22Rv1 (cell line): ENCODE results near the gene ARG2.
A peak's percentile ranks its signal among the peaks of the same experiment; 100 is the strongest.

ENCODE experiments used
- H3K27ac ChIP-seq: fragments of 450-650 bp; 2 replicates; pipeline ENCODE4 v1.5.1; 2017
- CTCF ChIP-seq: fragments of 450-650 bp; IDR thresholded peaks from 2 replicates; pipeline ENCODE4 v1.5.1; 2017; ENCODE audit warnings: mild to moderate bottlenecking
- ZFX ChIP-seq: fragments of 450-650 bp; IDR thresholded peaks from 2 replicates; pipeline ENCODE4 v1.6.1; 2017; ENCODE audit warnings: antibody characterized with exemption, borderline replicate concordance

ARG2 gene

GRCh38 chr14:67586369-67586768, 33.4 kb upstream of the ARG2 start:
- no peak overlapping the region for H3K27ac ChIP-seq
- TF ChIP-seq CTCF (no peak), ZFX (no peak)

GRCh38 chr14:67589204-67589770, 30.4 kb upstream of the ARG2 start:
- H3K27ac ChIP-seq, result peak overlapping the region; percentile 1; the same call in 1 of the 2 replicates
- TF ChIP-seq ZFX (no peak), CTCF (no peak)

- H3K27ac ChIP-seq, result peak overlapping the region; percentile 20; the same call in 1 of the 2 replicates
Observed at GRCh38 chr14:67593650-67594049, 26.1 kb upstream of the ARG2 start.

GRCh38 chr14:67595392-67595791, 24.3 kb upstream of the ARG2 start:
- H3K27ac ChIP-seq, result no peak overlapping the region
- TF ChIP-seq CTCF (no peak), ZFX (no peak)

- H3K27ac ChIP-seq, result peak within 1 kb of the TSS; percentile 74
- TF ChIP-seq ZFX (no peak), CTCF (peak; percentile 83)
Observed at GRCh38 chr14:67599698-67600561, 19.8 kb upstream of the ARG2 start, which contains the start of gene PIGH. Gene PIGH (minus strand): TSS chr14:67600268. CDS start chr14:67600203, 65 bp downstream.

- peak overlapping the region; percentile 74 for H3K27ac ChIP-seq
Observed at GRCh38 chr14:67600562-67600974, 19.2 kb upstream of the ARG2 start.

- no peak overlapping the region for H3K27ac ChIP-seq
- TF ChIP-seq ZFX, result no peak
- no peak for TF ChIP-seq CTCF
Observed at GRCh38 chr14:67602076-67602475, 17.6 kb upstream of the ARG2 start.

- TF ChIP-seq CTCF (no peak), ZFX (no peak)
- no peak overlapping the region for H3K27ac ChIP-seq
Observed at GRCh38 chr14:67602995-67603545, 16.6 kb upstream of the ARG2 start.
